ENCODE measurements around the gene KLHL40.

KLHL40 gene

GRCh38 chr3:42736531-42736930, 51.2 kb downstream of the KLHL40 start:
- DNase-seq (ENCODE audit: low spot score) = no peak

GRCh38 chr3:42739401-42740158, 54.2 kb downstream of the KLHL40 start:
- DNase-seq (ENCODE audit: low spot score) = no peak

- no peak for DNase-seq (ENCODE audit: low spot score)
Measured at GRCh38 chr3:42741796-42742195, 56.5 kb downstream of the KLHL40 start.
